Stimulated activated naive CD8-positive, alpha-beta T cell treated with anti-CD3 and anti-CD28 coated beads, Interleukin-15, Interleukin-2, amounts not matched to agents 100 U/mL and 50 U/mL, for 24 hours (primary cell): ENCODE data around the gene CYP26A1.

Experiments
- ATAC-seq: fragments of 150-1000 bp; cut with Tn5 transposase; one replicate; pipeline ENCODE4 v1.10.0; 2021
- DNase-seq: peaks from one replicate; pipeline ENCODE4 v3.0.0; 2021

CYP26A1 gene

GRCh38 chr10:93064874-93065660 lies 8.6 kb upstream of the CYP26A1 start:
- DNase-seq (no peak), ATAC-seq (no peak)

GRCh38 chr10:93065675-93066543 lies 7.8 kb upstream of the CYP26A1 start:
- ATAC-seq (no peak), DNase-seq (no peak)

- DNase-seq = no peak
- ATAC-seq = no peak
Observed at GRCh38 chr10:93066544-93066913, 7.2 kb upstream of the CYP26A1 start.

GRCh38 chr10:93067443-93068365 lies 6.0 kb upstream of the CYP26A1 start:
- no peak for DNase-seq

GRCh38 chr10:93068411-93069244 lies 5.1 kb upstream of the CYP26A1 start:
- no peak for ATAC-seq
- DNase-seq = no peak

More at GRCh38 chr10:93067443-93068365, 6.0 kb upstream of the CYP26A1 start:
- ATAC-seq = no peak

- ATAC-seq (no peak), DNase-seq (no peak)
Observed at GRCh38 chr10:93069245-93069561, 4.5 kb upstream of the CYP26A1 start.

- DNase-seq = no peak
- ATAC-seq = no peak
Observed at GRCh38 chr10:93070378-93071176, 3.1 kb upstream of the CYP26A1 start.

GRCh38 chr10:93071177-93071472 lies 2.6 kb upstream of the CYP26A1 start:
- DNase-seq (no peak), ATAC-seq (no peak)

GRCh38 chr10:93071674-93072224 lies 1.9 kb upstream of the CYP26A1 start:
- ATAC-seq (no peak), DNase-seq (no peak)

GRCh38 chr10:93072225-93072712 lies 1.4 kb upstream of the CYP26A1 start:
- DNase-seq (no peak), ATAC-seq (no peak)

- ATAC-seq (no peak), DNase-seq (no peak)
Observed at GRCh38 chr10:93072713-93073538, 767 bp upstream of the CYP26A1 start.

GRCh38 chr10:93074147-93074596 lies 479 bp downstream of the CYP26A1 start:
- DNase-seq = no peak
- no peak for ATAC-seq

GRCh38 chr10:93074597-93075368 lies 1.1 kb downstream of the CYP26A1 start:
- ATAC-seq = no peak

GRCh38 chr10:93075369-93076221 lies 1.9 kb downstream of the CYP26A1 start:
- ATAC-seq (peak; percentile 33), DNase-seq (no peak)

More at GRCh38 chr10:93074597-93075368, 1.1 kb downstream of the CYP26A1 start:
- DNase-seq = no peak

GRCh38 chr10:93076871-93077270 lies 3.2 kb downstream of the CYP26A1 start:
- DNase-seq (no peak), ATAC-seq (no peak)

- DNase-seq = no peak
- no peak for ATAC-seq
Observed at GRCh38 chr10:93077860-93078337, 4.2 kb downstream of the CYP26A1 start.

- no peak for DNase-seq
- ATAC-seq = no peak
Observed at GRCh38 chr10:93079663-93080349, 6.1 kb downstream of the CYP26A1 start.
